Activated CD4-positive, alpha-beta memory T cell treated with anti-CD3 and anti-CD28 coated beads for 36 hours (primary cell): ENCODE data around the gene ASIC3. TPM values are rescaled to one million over a fixed set of nuclear protein-coding genes. Genes with fewer than 3 reads are reported as not detected.
A peak's percentile ranks its signal among the peaks of the same experiment; 100 is the strongest.

Experiments
- CTCF ChIA-PET: fragments of 350-600 bp; sonication (Branson Sonifier 250); formaldehyde crosslinking; loops from one replicate; lab custom pipeline; 2021; ENCODE audit warnings: antibody characterized with exemption, inconsistent platforms; lab: Charles Lee
- POLR2A ChIA-PET: fragments of 350-600 bp; sonication (Branson Sonifier 250); formaldehyde crosslinking; loops from one replicate; lab custom pipeline; 2021; ENCODE audit warnings: antibody characterized with exemption; lab: Charles Lee
- DNase-seq: peaks from one replicate; pipeline ENCODE4 v3.0.0-alpha.2; 2020
- H3K27ac Mint-ChIP-seq: one replicate; pipeline ENCODE4 v1.8.0; 2021; ENCODE audit warnings: mixed read lengths
- H3K27me3 Mint-ChIP-seq: one replicate; pipeline ENCODE4 v1.8.0; 2021; ENCODE audit warnings: mixed read lengths
- H3K36me3 Mint-ChIP-seq: one replicate; pipeline ENCODE4 v1.8.0; 2021; ENCODE audit warnings: mixed read lengths
- H3K4me1 Mint-ChIP-seq: one replicate; pipeline ENCODE4 v1.8.0; 2021; ENCODE audit warnings: low read depth, mixed read lengths
- H3K4me3 Mint-ChIP-seq: one replicate; pipeline ENCODE4 v1.8.0; 2021; ENCODE audit warnings: mild to moderate bottlenecking, mixed read lengths
- H3K9me3 Mint-ChIP-seq: one replicate; pipeline ENCODE4 v1.8.0; 2021; ENCODE audit warnings: mixed read lengths
- intact Hi-C: fragments of 100-400 bp; cut with micrococcal nuclease; formaldehyde crosslinking; loops from one replicate; pipeline ENCODE4 v1.15.1; 2023
- total RNA-seq, 2 experiments: library from RNA; stranded (reverse); gene quantifications; one replicate each; pipeline ENCODE4 v1.2.3, GENCODE V29; 2021

ASIC3 gene
- total RNA-seq, 2 experiments from 2014 or later, result 5.3 to 7.6 TPM

DNA sequence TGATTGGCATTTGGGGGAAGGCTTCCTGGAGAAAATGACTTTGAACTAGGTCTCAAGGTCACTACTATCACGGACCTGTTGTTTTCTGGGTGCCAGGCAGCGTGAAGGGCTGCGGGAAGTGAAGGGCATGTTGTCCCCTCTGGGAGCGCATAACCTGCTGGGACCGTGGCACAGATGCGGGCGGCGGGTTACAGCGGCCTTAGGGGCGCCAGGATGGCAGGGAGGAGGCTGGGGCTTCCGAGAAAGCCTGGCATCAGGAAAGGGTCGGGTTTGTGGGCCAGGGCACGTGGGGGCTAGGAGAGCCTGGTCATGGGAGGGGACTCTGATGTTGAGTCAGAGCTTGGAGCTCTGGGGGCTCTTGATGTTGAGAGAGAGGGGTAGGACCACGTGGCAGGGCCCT lies 17.2 kb downstream of the ASIC3 start:
- intact Hi-C loops, result no loop called here
- no peak for DNase-seq
- Mint-ChIP-seq H3K4me3 (no peak overlapping the region), H3K27me3 (no peaks in the 10 kb centered on the region), H3K4me1 (peaks cover 9% of the 10 kb centered on the region), H3K27ac (no peak overlapping the region), H3K9me3 (no peaks in the 10 kb centered on the region), H3K36me3 (peaks cover 17% of the 10 kb centered on the region)
- ChIA-PET POLR2A (no interaction called here), CTCF (no interaction called here)

DNA sequence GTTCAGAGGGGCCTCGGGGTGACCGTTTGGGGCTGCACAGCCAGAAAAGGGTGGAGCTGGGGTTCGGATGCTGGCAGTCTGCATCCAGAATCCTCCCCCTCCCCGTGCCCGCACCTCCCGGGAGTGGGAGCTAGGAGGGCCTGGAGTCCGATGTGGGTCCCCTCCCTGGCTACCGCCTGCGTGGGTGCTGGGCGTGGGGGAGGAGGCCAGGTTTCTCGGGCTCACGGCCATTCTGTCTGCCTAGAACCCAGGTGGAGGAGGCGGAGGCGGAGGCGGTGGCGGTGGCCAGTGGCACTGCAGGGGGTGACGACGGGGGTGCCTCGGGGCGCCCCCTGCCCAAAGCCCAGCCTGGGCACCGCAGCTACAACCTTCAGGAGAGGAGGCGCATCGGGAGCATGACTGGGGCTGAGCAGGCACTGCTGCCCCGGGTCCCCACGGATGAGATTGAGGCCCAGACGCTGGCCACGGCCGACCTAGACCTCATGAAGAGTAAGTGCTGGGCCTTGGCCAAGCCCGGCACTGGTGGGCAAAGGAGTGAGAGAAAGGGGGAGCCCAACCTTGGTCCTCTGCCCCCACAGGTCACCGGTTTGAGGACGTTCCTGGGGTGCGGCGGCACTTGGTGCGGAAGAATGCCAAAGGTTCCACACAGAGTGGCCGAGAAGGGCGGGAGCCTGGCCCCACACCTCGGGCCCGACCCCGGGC lies 18.1 kb downstream of the ASIC3 start:
- H3K27ac Mint-ChIP-seq, result no peak overlapping the region
- CTCF ChIA-PET, result no interaction called here
- POLR2A ChIA-PET, result interaction anchor here (1.7 to 1.8 kb wide), 2 partner anchors 12 to 14 kb away, joined by 4 to 5 read pairs; partner anchors contain the start of gene FASTK
- peaks cover 3% of the 10 kb centered on the region for H3K4me1 Mint-ChIP-seq
- DNase-seq, result no peak
- no peaks in the 10 kb centered on the region for H3K9me3 Mint-ChIP-seq
- H3K27me3 Mint-ChIP-seq, result no peaks in the 10 kb centered on the region
- peaks cover 21% of the 10 kb centered on the region for H3K36me3 Mint-ChIP-seq
- H3K4me3 Mint-ChIP-seq, result no peak overlapping the region
- intact Hi-C loops, result no loop called here

DNA sequence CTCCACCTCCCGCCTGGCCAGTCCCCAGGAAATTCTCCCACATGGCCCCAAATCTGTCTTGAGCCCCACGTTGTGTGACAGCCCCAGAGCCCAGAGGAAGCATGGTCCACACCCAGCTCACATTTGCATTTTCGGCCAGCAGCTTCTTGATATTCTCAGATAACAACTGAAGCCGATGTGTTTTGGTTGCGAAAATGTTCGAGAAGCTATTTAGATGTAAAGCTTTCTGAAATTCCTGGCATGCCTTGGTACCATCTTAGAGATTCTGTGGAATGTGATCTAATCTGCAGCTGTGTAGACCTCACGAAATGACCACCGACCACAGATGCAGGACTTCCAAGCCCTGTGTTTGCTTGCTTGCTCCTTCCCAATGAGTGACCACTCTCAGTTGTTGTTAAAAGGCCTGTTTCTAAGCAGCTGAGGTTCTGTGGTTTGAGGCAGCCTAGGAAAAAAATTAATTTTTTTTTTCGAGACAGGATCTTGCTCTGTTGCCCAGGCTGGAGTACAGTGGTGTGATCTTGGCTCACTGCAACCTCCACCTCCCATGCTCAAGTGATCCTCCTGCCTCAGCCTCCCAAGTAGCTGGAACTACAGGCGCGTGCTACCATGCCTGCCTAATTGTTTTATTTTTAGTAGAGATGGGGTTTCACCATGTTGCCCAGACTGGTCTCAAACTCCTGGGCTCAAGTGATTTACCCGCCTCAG lies 19.9 kb downstream of the ASIC3 start:
- Mint-ChIP-seq H3K9me3 (no peaks in the 10 kb centered on the region), H3K36me3 (peaks cover 24% of the 10 kb centered on the region), H3K27ac (no peak overlapping the region), H3K4me1 (no peaks in the 10 kb centered on the region), H3K4me3 (no peak overlapping the region), H3K27me3 (no peaks in the 10 kb centered on the region)
- CTCF ChIA-PET, result interaction anchor here (0.6 to 1.3 kb wide), 5 partner anchors 9 to 56 kb away, joined by 3 read pairs; no protein-coding TSS in a partner anchor
- no peak for DNase-seq
- POLR2A ChIA-PET, result interaction anchor here (0.9 to 1.8 kb wide), 3 partner anchors 8 to 12 kb away, joined by 3 to 5 read pairs (median 4); partner anchors contain the start of gene FASTK
- intact Hi-C loops, result no loop called here

DNA sequence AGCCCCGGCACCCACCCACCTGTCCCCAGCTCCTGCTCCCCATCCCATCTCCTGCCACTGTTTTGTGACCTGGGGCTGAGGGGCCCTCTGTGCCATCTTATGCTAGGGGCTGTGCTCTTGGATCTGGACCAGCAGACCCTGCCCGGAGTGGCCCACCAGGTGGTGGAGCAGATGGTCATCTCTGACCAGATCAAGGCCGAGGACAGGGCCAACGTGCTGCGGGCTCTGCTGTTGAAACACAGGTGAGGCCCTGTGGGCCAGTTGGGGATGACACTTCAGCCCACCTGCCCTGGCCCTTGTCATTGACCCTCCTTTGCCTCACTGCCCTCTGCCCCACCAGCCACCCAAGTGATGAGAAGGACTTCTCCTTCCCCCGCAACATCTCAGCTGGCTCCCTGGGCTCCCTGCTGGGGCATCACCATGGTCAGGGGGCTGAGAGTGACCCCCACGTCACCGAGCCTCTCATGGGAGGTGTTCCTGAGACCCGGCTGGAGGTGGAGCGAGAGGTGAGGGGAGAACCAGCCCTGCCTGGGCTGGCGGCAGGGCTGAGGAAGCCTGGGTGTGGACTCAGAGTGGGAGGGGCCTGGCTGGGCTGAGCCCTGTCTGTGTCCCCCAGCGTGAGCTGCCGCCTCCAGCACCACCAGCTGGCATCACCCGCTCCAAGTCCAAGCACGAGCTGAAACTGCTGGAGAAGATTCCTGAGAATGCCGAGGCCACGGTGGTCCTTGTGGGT lies 21.7 kb downstream of the ASIC3 start:
- H3K4me3 Mint-ChIP-seq, result no peak overlapping the region
- H3K27ac Mint-ChIP-seq, result no peak overlapping the region
- H3K36me3 Mint-ChIP-seq, result peaks cover 26% of the 10 kb centered on the region
- ChIA-PET CTCF (no interaction called here), POLR2A (no interaction called here)
- H3K27me3 Mint-ChIP-seq, result no peaks in the 10 kb centered on the region
- no peaks in the 10 kb centered on the region for H3K4me1 Mint-ChIP-seq
- DNase-seq, result no peak
- no peaks in the 10 kb centered on the region for H3K9me3 Mint-ChIP-seq
- intact Hi-C loops, result no loop called here

DNA sequence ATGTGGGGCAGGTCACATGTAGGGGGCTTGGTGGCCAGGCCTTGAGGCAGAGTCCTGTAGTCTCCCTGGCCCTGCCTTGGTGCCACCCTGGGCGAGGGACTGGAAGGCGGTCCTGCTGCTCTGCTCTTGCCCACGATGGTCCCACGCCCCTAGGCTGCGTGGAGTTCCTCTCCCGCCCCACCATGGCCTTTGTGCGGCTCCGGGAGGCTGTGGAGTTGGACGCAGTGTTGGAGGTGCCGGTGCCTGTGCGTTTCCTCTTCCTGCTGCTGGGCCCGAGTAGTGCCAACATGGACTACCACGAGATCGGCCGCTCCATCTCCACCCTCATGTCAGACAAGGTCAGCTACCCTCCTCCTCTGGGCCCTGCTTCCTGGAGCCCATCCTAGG lies 22.2 kb downstream of the ASIC3 start:
- ChIA-PET CTCF (interaction anchor here (0.6 kb wide), 1 partner anchor 42 kb away, joined by 3 read pairs; the partner anchor contains the start of gene ABCB8), POLR2A (interaction anchor here (1.3 kb wide), 1 partner anchor 10 kb away, joined by 4 read pairs; no protein-coding TSS in a partner anchor)
- no peaks in the 10 kb centered on the region for H3K4me1 Mint-ChIP-seq
- DNase-seq, result no peak
- H3K27me3 Mint-ChIP-seq, result no peaks in the 10 kb centered on the region
- H3K9me3 Mint-ChIP-seq, result no peaks in the 10 kb centered on the region
- peaks cover 23% of the 10 kb centered on the region for H3K36me3 Mint-ChIP-seq
- H3K27ac Mint-ChIP-seq, result no peak overlapping the region
- H3K4me3 Mint-ChIP-seq, result no peak overlapping the region
- intact Hi-C loops, result no loop called here

DNA sequence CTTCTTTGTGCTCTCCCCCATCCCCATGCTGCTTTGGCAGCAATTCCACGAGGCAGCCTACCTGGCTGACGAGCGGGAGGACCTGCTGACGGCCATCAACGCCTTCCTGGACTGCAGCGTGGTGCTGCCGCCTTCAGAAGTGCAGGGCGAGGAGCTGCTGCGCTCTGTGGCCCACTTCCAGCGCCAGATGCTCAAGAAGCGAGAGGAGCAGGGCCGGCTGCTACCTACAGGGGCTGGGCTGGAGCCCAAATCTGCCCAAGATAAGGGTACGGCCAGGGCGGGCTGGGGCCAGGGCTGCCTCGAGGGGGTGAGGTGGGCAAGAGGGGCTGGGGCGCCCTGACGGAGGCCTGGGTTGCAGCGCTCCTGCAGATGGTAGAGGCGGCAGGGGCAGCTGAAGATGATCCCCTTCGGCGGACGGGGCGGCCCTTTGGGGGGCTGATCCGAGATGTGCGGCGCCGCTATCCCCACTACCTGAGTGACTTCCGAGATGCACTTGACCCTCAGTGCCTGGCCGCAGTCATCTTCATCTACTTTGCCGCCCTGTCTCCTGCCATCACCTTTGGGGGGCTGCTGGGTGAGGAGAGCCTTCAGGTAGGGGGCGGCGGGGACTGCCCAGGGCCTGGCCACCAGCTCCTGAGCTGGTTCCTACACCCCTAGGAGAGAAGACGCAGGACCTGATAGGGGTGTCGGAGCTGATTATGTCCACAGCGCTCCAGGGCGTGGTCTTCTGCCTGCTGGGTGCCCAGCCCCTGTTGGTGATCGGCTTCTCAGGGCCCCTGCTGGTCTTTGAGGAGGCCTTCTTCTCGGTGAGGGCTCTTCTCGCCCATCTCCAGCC lies 22.9 kb downstream of the ASIC3 start:
- no peaks in the 10 kb centered on the region for H3K4me1 Mint-ChIP-seq
- no peaks in the 10 kb centered on the region for H3K27me3 Mint-ChIP-seq
- intact Hi-C loops, result no loop called here
- ChIA-PET POLR2A (interaction anchor here (1.3 kb wide), 1 partner anchor 11 kb away, joined by 4 read pairs; no protein-coding TSS in a partner anchor), CTCF (interaction anchor here (0.6 to 0.7 kb wide), 2 partner anchors 43 to 85 kb away, joined by 3 read pairs; partner anchors contain the start of gene ABCB8)
- peaks cover 26% of the 10 kb centered on the region for H3K36me3 Mint-ChIP-seq
- no peak overlapping the region for H3K27ac Mint-ChIP-seq
- no peak overlapping the region for H3K4me3 Mint-ChIP-seq
- no peak for DNase-seq
- no peaks in the 10 kb centered on the region for H3K9me3 Mint-ChIP-seq

DNA sequence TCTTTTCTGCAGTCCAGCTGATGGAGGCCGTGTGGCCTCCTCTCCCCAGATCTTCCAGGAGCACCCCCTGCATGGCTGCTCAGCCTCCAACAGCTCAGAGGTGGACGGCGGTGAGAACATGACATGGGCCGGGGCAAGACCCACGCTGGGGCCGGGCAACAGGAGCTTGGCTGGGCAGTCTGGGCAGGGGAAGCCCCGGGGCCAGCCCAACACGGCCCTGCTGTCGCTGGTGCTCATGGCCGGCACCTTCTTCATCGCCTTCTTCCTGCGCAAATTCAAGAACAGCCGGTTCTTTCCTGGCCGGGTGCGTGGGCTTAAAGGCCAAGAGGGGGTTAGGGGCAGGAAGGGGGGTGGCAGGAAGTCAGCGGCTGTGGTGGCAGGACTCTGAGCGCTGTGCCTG lies 25.7 kb downstream of the ASIC3 start:
- H3K27me3 Mint-ChIP-seq, result no peaks in the 10 kb centered on the region
- DNase-seq, result no peak
- CTCF ChIA-PET, result no interaction called here
- no peak overlapping the region for H3K27ac Mint-ChIP-seq
- H3K36me3 Mint-ChIP-seq, result peaks cover 25% of the 10 kb centered on the region
- intact Hi-C loops, result no loop called here
- H3K9me3 Mint-ChIP-seq, result no peaks in the 10 kb centered on the region
- no peak overlapping the region for H3K4me3 Mint-ChIP-seq
- POLR2A ChIA-PET, result no interaction called here
- H3K4me1 Mint-ChIP-seq, result peaks cover 7% of the 10 kb centered on the region

DNA sequence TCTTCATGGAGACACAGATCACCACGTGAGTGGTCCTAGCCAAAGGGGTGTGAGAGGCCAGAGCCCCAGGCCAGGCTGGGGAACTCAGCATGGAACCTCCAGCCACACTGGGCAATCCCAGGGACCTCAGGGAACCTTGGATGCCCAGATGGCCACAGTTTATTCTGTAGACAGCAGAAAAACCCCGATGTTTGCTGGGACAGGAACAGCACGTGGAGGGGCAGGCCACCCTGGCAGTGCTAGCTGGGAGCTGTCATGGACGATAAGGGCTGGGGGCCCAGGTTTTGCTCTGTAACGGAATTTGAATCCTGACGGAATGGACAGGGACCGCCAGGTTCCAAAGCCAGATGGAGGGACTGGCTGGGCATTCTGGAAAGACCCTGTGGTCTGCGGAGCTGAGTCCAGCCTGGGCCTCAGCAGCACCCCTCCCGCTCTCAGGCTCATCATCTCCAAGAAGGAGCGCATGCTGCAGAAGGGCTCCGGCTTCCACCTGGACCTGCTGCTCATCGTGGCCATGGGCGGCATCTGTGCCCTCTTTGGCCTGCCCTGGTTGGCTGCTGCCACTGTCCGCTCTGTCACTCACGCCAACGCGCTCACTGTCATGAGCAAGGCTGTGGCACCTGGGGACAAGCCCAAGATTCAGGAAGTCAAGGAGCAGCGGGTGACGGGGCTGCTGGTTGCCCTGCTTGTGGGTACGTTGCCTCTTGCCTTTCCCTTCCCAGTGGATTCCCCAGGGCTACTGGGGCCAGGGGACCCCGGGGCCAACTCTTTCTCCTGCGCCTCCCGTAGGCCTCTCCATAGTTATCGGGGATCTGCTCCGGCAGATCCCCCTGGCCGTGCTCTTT lies 26.7 kb downstream of the ASIC3 start:
- CTCF ChIA-PET, result no interaction called here

DNA sequence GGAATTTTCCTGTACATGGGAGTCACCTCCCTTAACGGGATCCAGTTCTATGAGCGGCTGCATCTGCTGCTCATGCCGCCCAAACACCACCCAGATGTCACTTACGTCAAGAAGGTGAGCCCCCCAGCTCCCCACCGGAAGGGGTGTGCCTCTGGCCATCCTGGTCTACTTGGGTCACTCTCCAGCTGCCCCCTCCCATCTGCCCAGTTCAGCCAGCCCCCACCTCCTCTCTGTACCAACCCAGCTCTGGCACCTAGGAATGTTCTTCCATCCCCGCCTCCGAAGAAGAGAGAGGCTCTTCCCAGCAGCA lies 27.3 kb downstream of the ASIC3 start:
- POLR2A ChIA-PET, result no interaction called here
- H3K36me3 Mint-ChIP-seq, result peaks cover 21% of the 10 kb centered on the region
- H3K4me3 Mint-ChIP-seq, result no peak overlapping the region
- no peak overlapping the region for H3K27ac Mint-ChIP-seq
- intact Hi-C loops, result no loop called here
- peaks cover 16% of the 10 kb centered on the region for H3K4me1 Mint-ChIP-seq
- H3K9me3 Mint-ChIP-seq, result no peaks in the 10 kb centered on the region
- CTCF ChIA-PET, result no interaction called here
- DNase-seq, result no peak
- H3K27me3 Mint-ChIP-seq, result no peaks in the 10 kb centered on the region

More for the DNA sequence above, 26.7 kb downstream of the ASIC3 start:
- intact Hi-C loops, result no loop called here
- peaks cover 22% of the 10 kb centered on the region for H3K36me3 Mint-ChIP-seq
- POLR2A ChIA-PET, result no interaction called here
- no peak overlapping the region for H3K4me3 Mint-ChIP-seq
- DNase-seq, result no peak
- H3K27me3 Mint-ChIP-seq, result no peaks in the 10 kb centered on the region
- H3K4me1 Mint-ChIP-seq, result peaks cover 16% of the 10 kb centered on the region
- no peaks in the 10 kb centered on the region for H3K9me3 Mint-ChIP-seq
- peak overlapping the region; percentile 5 for H3K27ac Mint-ChIP-seq

DNA sequence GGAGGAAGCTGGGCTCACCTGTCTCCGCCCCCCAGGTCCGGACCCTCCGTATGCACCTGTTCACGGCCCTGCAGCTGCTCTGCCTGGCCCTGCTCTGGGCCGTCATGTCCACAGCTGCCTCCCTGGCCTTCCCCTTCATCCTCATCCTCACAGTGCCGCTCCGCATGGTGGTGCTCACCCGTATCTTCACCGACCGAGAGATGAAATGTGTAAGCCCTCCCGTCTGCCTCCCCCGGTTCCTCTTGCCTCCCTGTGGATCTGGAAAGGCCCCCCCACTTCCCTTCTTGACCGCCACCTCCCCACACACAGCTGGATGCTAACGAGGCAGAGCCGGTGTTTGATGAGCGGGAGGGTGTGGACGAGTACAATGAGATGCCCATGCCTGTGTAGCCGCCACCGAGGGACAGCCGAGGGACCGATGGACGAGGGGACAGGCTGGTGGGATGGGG lies 27.7 kb downstream of the ASIC3 start:
- Mint-ChIP-seq H3K9me3 (no peaks in the 10 kb centered on the region), H3K27me3 (no peaks in the 10 kb centered on the region), H3K27ac (no peak overlapping the region), H3K36me3 (peaks cover 18% of the 10 kb centered on the region), H3K4me1 (peaks cover 16% of the 10 kb centered on the region), H3K4me3 (no peak overlapping the region)
- no peak for DNase-seq
- ChIA-PET CTCF (no interaction called here), POLR2A (interaction anchor here (1.1 kb wide), 1 partner anchor 8 kb away, joined by 3 read pairs; no protein-coding TSS in a partner anchor)
- intact Hi-C loops, result no loop called here
